HG03558 (cell line): ENCODE data around the gene OR11L1.

Source experiments
- ATAC-seq: cut with Tn5 transposase; IDR thresholded peaks from one replicate; pipeline ENCODE4 v1.9.1; 2021; ENCODE audit warnings: moderate number of reproducible peaks; ENCODE audit not compliant: unreplicated experiment; ENCODE audit errors: extremely low read depth

Gene OR11L1

GRCh38 chr1:247841796-247842195 is at the start of gene OR11L1:
Gene OR11L1, minus strand, starts transcription at chr1:247841896. Its CDS starts 0 bp downstream, at chr1:247841896.
- no peak for ATAC-seq

- ATAC-seq, result no peak
Observed at GRCh38 chr1:247884797-247885413, 43.2 kb upstream of the OR11L1 start.

GRCh38 chr1:247883346-247883745 is 41.6 kb upstream of the OR11L1 start:
- no peak for ATAC-seq

- ATAC-seq, result no peak
Observed at GRCh38 chr1:247865416-247865815, 23.7 kb upstream of the OR11L1 start.

GRCh38 chr1:247864644-247865043 is 22.9 kb upstream of the OR11L1 start:
- no peak for ATAC-seq

GRCh38 chr1:247862756-247863155 is 21.1 kb upstream of the OR11L1 start:
- ATAC-seq, result no peak

- no peak for ATAC-seq
Observed at GRCh38 chr1:247857985-247858619, 16.4 kb upstream of the OR11L1 start.

GRCh38 chr1:247857069-247857984 is 15.6 kb upstream of the OR11L1 start, which contains the start of gene TRIM58:
Gene TRIM58, plus strand, starts transcription at chr1:247857187. Its CDS starts 60 bp downstream, at chr1:247857247.
- no peak for ATAC-seq

- ATAC-seq, result no peak
Observed at GRCh38 chr1:247855911-247856310, 14.2 kb upstream of the OR11L1 start.

- ATAC-seq, result no peak
Observed at GRCh38 chr1:247854899-247855545, 13.3 kb upstream of the OR11L1 start.

GRCh38 chr1:247849616-247850015 is 7.9 kb upstream of the OR11L1 start:
- no peak for ATAC-seq

- ATAC-seq, result no peak
Observed at GRCh38 chr1:247848346-247848745, 6.7 kb upstream of the OR11L1 start.

GRCh38 chr1:247845693-247846017 is 4.0 kb upstream of the OR11L1 start:
- no peak for ATAC-seq

- ATAC-seq, result no peak
Observed at GRCh38 chr1:247845011-247845692, 3.5 kb upstream of the OR11L1 start.

- ATAC-seq, result no peak
Observed at GRCh38 chr1:247843411-247843810, 1.7 kb upstream of the OR11L1 start.

- no peak for ATAC-seq
Observed at GRCh38 chr1:247840818-247841217, 878 bp downstream of the OR11L1 start.

- no peak for ATAC-seq
Observed at GRCh38 chr1:247833601-247834000, 8.1 kb downstream of the OR11L1 start.

- no peak for ATAC-seq
Observed at GRCh38 chr1:247829656-247830055, 12.0 kb downstream of the OR11L1 start.

DNA sequence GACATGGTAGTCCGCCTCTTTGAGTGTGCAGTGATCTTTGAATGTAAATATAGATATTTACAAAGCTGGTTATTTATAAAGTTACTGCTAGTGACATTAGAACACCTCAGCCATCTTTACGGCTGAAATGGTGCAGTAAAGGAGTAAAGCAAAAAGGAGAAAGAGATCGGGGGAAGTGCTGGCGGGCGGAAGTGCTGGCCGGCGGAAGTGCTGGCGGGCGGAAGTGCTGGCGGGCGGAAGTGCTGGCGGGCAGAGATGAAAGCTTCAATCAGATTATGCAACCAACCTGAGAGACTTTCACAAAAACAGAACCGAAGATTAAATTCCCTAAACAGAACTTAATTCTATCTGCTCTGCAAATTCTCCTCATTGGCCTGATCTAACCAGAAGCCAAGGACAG is 16.3 kb downstream of the OR11L1 start:
- ATAC-seq, result no peak

DNA sequence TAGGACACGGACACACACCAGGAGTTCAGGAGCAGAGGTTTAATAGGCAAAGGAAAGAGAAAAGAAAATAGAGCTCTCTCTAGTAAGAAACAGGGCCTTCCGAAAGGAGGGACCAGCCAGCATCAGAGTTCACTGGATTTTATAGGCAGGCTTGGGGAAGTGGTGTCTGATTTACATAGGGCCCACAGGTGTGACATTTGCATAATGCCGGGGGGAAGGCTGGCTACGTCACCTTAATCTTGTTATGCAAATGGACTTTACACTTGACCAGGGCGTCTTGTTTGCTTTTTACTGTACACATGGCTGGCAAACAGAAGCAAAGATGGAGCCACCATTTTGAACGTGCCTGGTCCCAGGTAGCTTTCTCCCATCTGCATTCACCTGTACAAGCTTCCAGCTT is 17.7 kb downstream of the OR11L1 start, which contains the start of gene OR14A16:
TSS of gene OR14A16 (minus strand) at position 97 of the 400 bp plus-strand sequence. CDS start 8,390 bp downstream, outside the sequence.
- ATAC-seq, result no peak
